IMR-90 (cell line): Measurements from ENCODE around the gene CTAGE1. TPM values are rescaled to one million over a fixed set of nuclear protein-coding genes. Genes with fewer than 3 reads are reported as not detected.

Experiments used
- ATAC-seq: fragments of 200-7000 bp; cut with Tn5 transposase; 2 replicates; pipeline ENCODE4 v1.9.1; 2020; ENCODE audit warnings: low read depth, mild to moderate bottlenecking, moderate library complexity
- BruUV-seq: library from RNA; stranded (reverse); fragments of 400-500 nt; replicated peaks from 2 replicates; lab custom pipeline; 2021; lab: Mats Ljungman, UMichigan
- CTCF ChIA-PET: fragments of 300-600 bp; formaldehyde crosslinking; extraction: SDS; loops from one replicate; lab custom pipeline; 2021; ENCODE audit warnings: antibody characterized with exemption; lab: Yijun Ruan, JAX
- POLR2A ChIA-PET: fragments of 300-600 bp; sonication (Branson Sonifier 250); formaldehyde crosslinking; loops from one replicate; lab custom pipeline; 2022; ENCODE audit warnings: antibody characterized with exemption; ENCODE audit not compliant: unreplicated experiment; lab: Charles Lee
- DNase-seq: peaks from one replicate; pipeline ENCODE4 v3.0.0; 2013
- H2AFZ ChIP-seq: replicated peaks from 2 replicates; pipeline ENCODE3; 2013; ENCODE audit warnings: low read length, mild to moderate bottlenecking; ENCODE audit not compliant: poor library complexity
- H2AK5ac ChIP-seq: 2 replicates; pipeline ENCODE4 v1.6.1; 2013; ENCODE audit warnings: low read depth, low read length, inconsistent platforms
- H2AK9ac ChIP-seq: replicated peaks from 2 replicates; pipeline ENCODE3; 2013; ENCODE audit warnings: mild to moderate bottlenecking, low read depth, low read length, moderate library complexity; ENCODE audit not compliant: poor library complexity
- H2BK120ac ChIP-seq: 2 replicates; pipeline ENCODE4 v1.6.1; 2013; ENCODE audit warnings: low read depth, low read length, inconsistent platforms
- H2BK15ac ChIP-seq: 3 replicates; pipeline ENCODE4 v1.6.1; 2013; ENCODE audit warnings: low read depth, low read length, inconsistent platforms
- H2BK20ac ChIP-seq: 2 replicates; pipeline ENCODE4 v1.6.1; 2013; ENCODE audit warnings: low read depth, mild to moderate bottlenecking, inconsistent platforms, low read length, moderate library complexity
- H2BK5ac ChIP-seq: 2 replicates; pipeline ENCODE4 v1.6.1; 2013; ENCODE audit warnings: mild to moderate bottlenecking, low read depth, low read length, inconsistent platforms; ENCODE audit not compliant: poor library complexity, severe bottlenecking
- H3K14ac ChIP-seq: replicated peaks from 2 replicates; pipeline ENCODE4 v1.6.1; 2013; ENCODE audit warnings: low read depth, low read length, inconsistent platforms
- H3K18ac ChIP-seq: 2 replicates; pipeline ENCODE4 v1.6.1; 2013; ENCODE audit warnings: low read depth, low read length, control low read depth
- H3K23ac ChIP-seq: 2 replicates; pipeline ENCODE4 v1.6.1; 2013; ENCODE audit warnings: low read depth, low read length, inconsistent platforms
- H3K27ac ChIP-seq: 2 replicates; pipeline ENCODE4 v1.5.1; 2013; ENCODE audit warnings: mild to moderate bottlenecking, control low read depth, low read length; ENCODE audit not compliant: insufficient read depth
- H3K27me3 ChIP-seq: 2 replicates; pipeline ENCODE4 v1.6.1; 2013; ENCODE audit warnings: low read length; ENCODE audit not compliant: control insufficient read depth, insufficient read depth
- H3K36me3 ChIP-seq: 2 replicates; pipeline ENCODE4 v1.6.1; 2013; ENCODE audit warnings: low read length, mixed read lengths; ENCODE audit not compliant: control insufficient read depth, insufficient read depth
- H3K4ac ChIP-seq: 2 replicates; pipeline ENCODE4 v1.6.1; 2013; ENCODE audit warnings: low read depth, low read length, inconsistent platforms
- H3K4me1 ChIP-seq: 2 replicates; pipeline ENCODE4 v1.6.1; 2013; ENCODE audit warnings: low read length, mixed read lengths; ENCODE audit not compliant: control insufficient read depth, insufficient read depth
- H3K4me2 ChIP-seq: 2 replicates; pipeline ENCODE4 v1.6.1; 2013; ENCODE audit warnings: low read depth, mild to moderate bottlenecking, control low read depth, low read length, moderate library complexity
- H3K4me3 ChIP-seq: 2 replicates; pipeline ENCODE4 v1.5.1; 2013; ENCODE audit warnings: low read depth, mild to moderate bottlenecking, control low read depth, low read length, moderate library complexity; ENCODE audit not compliant: insufficient read depth
- H3K56ac ChIP-seq: 2 replicates; pipeline ENCODE4 v1.6.1; 2013; ENCODE audit warnings: low read length, inconsistent platforms; ENCODE audit not compliant: insufficient read depth; ENCODE audit errors: extremely low read depth
- H3K79me1 ChIP-seq, 2 experiments: 2 replicates each; pipeline ENCODE4 v1.6.1; 2013; ENCODE audit warnings: low read length in 2 of 2, inconsistent platforms in 1 of 2, low read depth in 1 of 2
- H3K9ac ChIP-seq: 2 replicates; pipeline ENCODE4 v1.6.1; 2013; ENCODE audit warnings: low read depth, low read length, control low read depth
- H3K9me1 ChIP-seq: 2 replicates; pipeline ENCODE4 v1.6.1; 2013; ENCODE audit warnings: low read length, inconsistent platforms; ENCODE audit not compliant: insufficient read depth
- H3K9me3 ChIP-seq: 2 replicates; pipeline ENCODE4 v1.6.1; 2013; ENCODE audit warnings: low read length; ENCODE audit not compliant: control insufficient read depth, insufficient read depth
- H4K20me1 ChIP-seq: 2 replicates; pipeline ENCODE4 v1.6.1; 2013; ENCODE audit warnings: low read length, inconsistent platforms; ENCODE audit not compliant: insufficient read depth
- H4K5ac ChIP-seq: 2 replicates; pipeline ENCODE4 v1.6.1; 2013; ENCODE audit warnings: mild to moderate bottlenecking, low read depth, low read length, control low read depth
- H4K8ac ChIP-seq, 2 experiments: 2 replicates each; pipeline ENCODE4 v1.6.1; 2013; ENCODE audit warnings: low read depth in 2 of 2, low read length in 2 of 2, control low read depth in 1 of 2, inconsistent platforms in 1 of 2
- H4K91ac ChIP-seq: 2 replicates; pipeline ENCODE4 v1.6.1; 2013; ENCODE audit warnings: low read depth, low read length, inconsistent platforms; ENCODE audit not compliant: insufficient read depth
- BHLHE40 ChIP-seq: fragments of 150-350 bp; IDR thresholded peaks from 2 replicates; pipeline ENCODE4 v1.6.1; 2016; ENCODE audit warnings: mild to moderate bottlenecking, low read depth, low read length
- MXI1 ChIP-seq: IDR thresholded peaks from 2 replicates; pipeline ENCODE4 v1.6.1; 2012; ENCODE audit warnings: low read depth, mild to moderate bottlenecking, low read length, moderate library complexity, borderline replicate concordance
- RAD21 ChIP-seq: IDR thresholded peaks from 2 replicates; pipeline ENCODE4 v1.6.1; 2012; ENCODE audit warnings: low read length, improper control_type of control experiment
- RFX5 ChIP-seq: IDR thresholded peaks from 2 replicates; pipeline ENCODE4 v1.8.0; 2012; ENCODE audit warnings: low read depth, mild to moderate bottlenecking, low read length, moderate library complexity
- WGBS, 2 experiments: methylation state at CpG; one replicate each; pipeline versions ENCODE4 v1.1.5 to v1.1.7; 2013; ENCODE audit warnings: missing lambda C conversion rate in 2 of 2; ENCODE audit not compliant: insufficient read length in 1 of 2; ENCODE audit errors: extremely low coverage in 2 of 2; 5-methylcytosine and 5-hydroxymethylcytosine counted together
- dilution Hi-C: fragments of 300-500 bp; cut with HindIII; formaldehyde crosslinking; loops from one replicate; pipeline ENCODE4 v1.14.3; 2018; ENCODE audit warnings: low sequenced_read_pairs; ENCODE audit not compliant: unreplicated experiment
- in situ Hi-C: fragments of 300-500 bp; cut with MboI; formaldehyde crosslinking; loops from 3 replicates; pipeline ENCODE4 v1.14.3; 2019; ENCODE audit warnings: low sequenced_read_pairs, inconsistent platforms, mixed read lengths
- intact Hi-C: fragments of 100-400 bp; cut with micrococcal nuclease; formaldehyde crosslinking; loops from 2 replicates; pipeline ENCODE4 v1.10.0; 2022
- polyA plus RNA-seq, 3 experiments: library from polyadenylated mRNA; depleted of rRNA; stranded (reverse); fragments of >200 nt; gene quantifications; 2 replicates each; pipeline ENCODE4 v1.2.3, GENCODE V29; 2012; ENCODE audit warnings: low replicate concordance in 1 of 3
- total RNA-seq: library from RNA; depleted of rRNA; stranded (reverse); fragments of >200 nt; gene quantifications from 2 replicates; pipeline ENCODE4 v1.2.3, GENCODE V29; 2012
- TF ChIP-seq, protein P1 (sequence below): fragments of 150-350 bp; IDR thresholded peaks from 2 replicates; pipeline ENCODE4 v1.6.1; 2016; ENCODE audit warnings: low read depth, mild to moderate bottlenecking, low read length, moderate library complexity, borderline replicate concordance

Gene CTAGE1
- total and polyA plus RNA-seq, 2 of the 4 experiments (the other 2 are of a cell fraction), result 0.09 TPM; not detected in 1

DNA sequence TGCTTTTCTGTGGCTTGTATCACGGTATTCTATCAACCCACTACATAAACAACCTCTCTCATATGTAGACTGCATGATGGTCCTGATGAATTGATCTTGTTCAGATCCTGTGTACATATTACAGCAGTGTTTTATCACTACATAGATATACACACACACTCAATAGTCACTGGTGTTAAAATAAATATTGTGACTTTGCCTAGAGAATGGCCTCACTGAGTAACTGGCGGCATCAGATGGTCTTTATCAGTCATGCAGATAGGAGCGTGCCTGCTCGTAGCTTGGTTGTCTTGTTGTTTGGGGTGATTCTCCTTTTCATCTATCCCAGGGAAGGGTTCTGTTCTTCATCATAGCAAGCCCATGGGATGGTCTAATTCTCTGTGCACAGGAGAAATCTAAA lies 18.4 kb upstream of the CTAGE1 start:
- Histone ChIP-seq H4K20me1 (no peaks in the 10 kb centered on the region), H3K4me3 (no peak overlapping the region), H2AK5ac (no peak overlapping the region; the same call in 1 of the 2 replicates), H3K4ac (no peak overlapping the region; the same call in 1 of the 2 replicates), H2AK9ac (no peak overlapping the region), H4K91ac (no peak overlapping the region), H2BK5ac (no peak overlapping the region), H3K23ac (no peak overlapping the region), H3K36me3 (no peaks in the 10 kb centered on the region), H4K8ac (no peak overlapping the region), H3K4me2 (peak overlapping the region; percentile 40; the same call in 1 of the 2 replicates), H3K9me3 (no peaks in the 10 kb centered on the region), H3K27ac (no peak overlapping the region), H2AFZ (no peak overlapping the region), H2BK20ac (0 out of 2 replicates have a peak overlapping the region, but pooled peaks have one; percentile 43), H3K14ac (no peak overlapping the region), H3K56ac (no peak overlapping the region), H4K5ac (no peak overlapping the region), H3K18ac (peak overlapping the region; percentile 46; the same call in 1 of the 2 replicates), H3K79me1 (no peaks in the 10 kb centered on the region), H3K9me1 (peaks cover 7% of the 10 kb centered on the region; the same call in 1 of the 2 replicates), H2BK15ac (no peak overlapping the region), H3K9ac (no peak overlapping the region), H3K4me1 (peaks cover 14% of the 10 kb centered on the region), H2BK120ac (no peak overlapping the region), H3K27me3 (no peaks in the 10 kb centered on the region)
- no CpG with 5 or more reads among the region's 4 CpGs for WGBS, 2 experiments
- dilution Hi-C loops (no loop called here), intact Hi-C loops (loop anchor here (10.0 kb wide), 2 partner anchors 119 to 121 kb away; no protein-coding TSS in a partner anchor), in situ Hi-C loops (no loop called here)
- no peak for TF ChIP-seq RFX5
- TF ChIP-seq, protein P1, sequence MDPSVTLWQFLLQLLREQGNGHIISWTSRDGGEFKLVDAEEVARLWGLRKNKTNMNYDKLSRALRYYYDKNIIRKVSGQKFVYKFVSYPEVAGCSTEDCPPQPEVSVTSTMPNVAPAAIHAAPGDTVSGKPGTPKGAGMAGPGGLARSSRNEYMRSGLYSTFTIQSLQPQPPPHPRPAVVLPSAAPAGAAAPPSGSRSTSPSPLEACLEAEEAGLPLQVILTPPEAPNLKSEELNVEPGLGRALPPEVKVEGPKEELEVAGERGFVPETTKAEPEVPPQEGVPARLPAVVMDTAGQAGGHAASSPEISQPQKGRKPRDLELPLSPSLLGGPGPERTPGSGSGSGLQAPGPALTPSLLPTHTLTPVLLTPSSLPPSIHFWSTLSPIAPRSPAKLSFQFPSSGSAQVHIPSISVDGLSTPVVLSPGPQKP, result no peak
- no peak for TF ChIP-seq MXI1
- 0 out of 2 replicates have a peak, but pooled peaks have one; percentile 12 for TF ChIP-seq RAD21
- peak; percentile 38; the same call in 1 of the 2 replicates for TF ChIP-seq BHLHE40
- ATAC-seq, result 0 out of 2 replicates have a peak, but pooled peaks have one; percentile 18
- BruUV-seq, result no TSS peak
- peak; percentile 43 for DNase-seq
- ChIA-PET CTCF (no interaction called here), POLR2A (no interaction called here)
